ENCODE measurements around the gene KANTR. TPM values are rescaled to one million over a fixed set of nuclear protein-coding genes. Genes with fewer than 3 reads are reported as not detected.

Gene KANTR
- total RNA-seq, 1 donor from 2014 or later = 3.1 TPM

DNA sequence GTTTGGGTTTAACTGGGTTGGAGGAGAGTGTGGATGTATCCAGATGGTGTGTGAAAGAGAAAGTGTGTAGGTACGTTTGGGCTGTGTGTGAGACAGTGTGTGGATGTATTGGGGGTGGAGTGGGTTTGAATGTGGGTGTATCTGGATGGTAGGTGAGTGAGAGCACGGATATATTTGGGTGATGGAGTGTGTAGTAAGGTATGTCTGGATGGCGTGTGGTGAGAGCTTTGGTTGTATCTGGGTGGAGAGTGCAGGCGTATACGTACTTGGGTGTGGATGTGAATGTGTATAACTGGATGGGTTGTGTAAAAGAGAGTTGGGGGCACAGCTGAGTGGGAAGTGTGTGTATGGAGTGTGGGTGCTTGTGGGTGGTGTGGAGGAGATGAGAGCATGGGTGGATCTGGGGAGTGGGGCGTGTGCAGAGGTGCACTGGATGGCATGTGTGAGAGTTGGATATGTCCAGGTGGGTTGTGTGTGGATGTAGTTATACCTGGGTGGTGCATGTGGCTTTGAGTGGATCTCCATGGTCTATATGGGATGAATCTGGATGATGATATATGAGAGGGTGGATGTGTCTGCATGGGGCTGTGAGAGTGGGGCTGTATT lies 38.6 kb upstream of the KANTR start:
- no peak overlapping the region for H3K4me3 ChIP-seq (ENCODE audit: low read depth, low read length)
- no peak for DNase-seq (ENCODE audit: low read depth)
- TF ChIP-seq, protein P1, sequence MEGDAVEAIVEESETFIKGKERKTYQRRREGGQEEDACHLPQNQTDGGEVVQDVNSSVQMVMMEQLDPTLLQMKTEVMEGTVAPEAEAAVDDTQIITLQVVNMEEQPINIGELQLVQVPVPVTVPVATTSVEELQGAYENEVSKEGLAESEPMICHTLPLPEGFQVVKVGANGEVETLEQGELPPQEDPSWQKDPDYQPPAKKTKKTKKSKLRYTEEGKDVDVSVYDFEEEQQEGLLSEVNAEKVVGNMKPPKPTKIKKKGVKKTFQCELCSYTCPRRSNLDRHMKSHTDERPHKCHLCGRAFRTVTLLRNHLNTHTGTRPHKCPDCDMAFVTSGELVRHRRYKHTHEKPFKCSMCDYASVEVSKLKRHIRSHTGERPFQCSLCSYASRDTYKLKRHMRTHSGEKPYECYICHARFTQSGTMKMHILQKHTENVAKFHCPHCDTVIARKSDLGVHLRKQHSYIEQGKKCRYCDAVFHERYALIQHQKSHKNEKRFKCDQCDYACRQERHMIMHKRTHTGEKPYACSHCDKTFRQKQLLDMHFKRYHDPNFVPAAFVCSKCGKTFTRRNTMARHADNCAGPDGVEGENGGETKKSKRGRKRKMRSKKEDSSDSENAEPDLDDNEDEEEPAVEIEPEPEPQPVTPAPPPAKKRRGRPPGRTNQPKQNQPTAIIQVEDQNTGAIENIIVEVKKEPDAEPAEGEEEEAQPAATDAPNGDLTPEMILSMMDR (conservative IDR thresholded peaks at IDR 0.05; ENCODE audit: low read depth, low read length) = no peak

- TF ChIP-seq, protein P1 (conservative IDR thresholded peaks at IDR 0.05; ENCODE audit: low read depth, low read length) = no peak
- no peak overlapping the region for H3K4me3 ChIP-seq (ENCODE audit: low read depth, low read length)
- DNase-seq (ENCODE audit: low read depth) = no peak
These were observed 37.6 kb upstream of the KANTR start for GRCh38 chrX:53056292-53056691.

DNA sequence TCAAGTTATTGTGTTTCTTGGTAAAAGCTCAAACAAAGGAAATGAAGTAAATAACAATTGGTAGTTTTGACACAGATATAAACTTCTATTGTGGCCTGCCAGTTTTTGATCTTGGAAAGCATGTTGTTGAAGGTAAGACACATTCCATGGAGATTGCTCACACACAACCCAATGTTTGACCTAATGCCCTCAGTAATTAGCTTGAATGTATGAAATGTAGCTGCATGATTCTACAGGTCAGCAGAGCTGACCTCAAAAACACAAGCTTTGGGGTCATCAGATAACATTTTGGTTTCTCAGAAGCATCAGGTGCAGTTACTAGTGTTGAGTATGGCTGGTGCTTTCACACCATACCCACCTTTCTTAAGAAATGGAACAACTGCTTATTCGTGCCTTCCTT lies 28.8 kb upstream of the KANTR start:
- TF ChIP-seq, protein P1 (conservative IDR thresholded peaks at IDR 0.05; ENCODE audit: low read depth, low read length) = no peak
- no peak for DNase-seq (ENCODE audit: low read depth)
- H3K4me3 ChIP-seq (ENCODE audit: low read depth, low read length) = no peak overlapping the region

GRCh38 chrX:53071064-53071463 lies 22.9 kb upstream of the KANTR start:
- DNase-seq (ENCODE audit: low read depth) = no peak
- H3K4me3 ChIP-seq (ENCODE audit: low read depth, low read length) = no peak overlapping the region

DNA sequence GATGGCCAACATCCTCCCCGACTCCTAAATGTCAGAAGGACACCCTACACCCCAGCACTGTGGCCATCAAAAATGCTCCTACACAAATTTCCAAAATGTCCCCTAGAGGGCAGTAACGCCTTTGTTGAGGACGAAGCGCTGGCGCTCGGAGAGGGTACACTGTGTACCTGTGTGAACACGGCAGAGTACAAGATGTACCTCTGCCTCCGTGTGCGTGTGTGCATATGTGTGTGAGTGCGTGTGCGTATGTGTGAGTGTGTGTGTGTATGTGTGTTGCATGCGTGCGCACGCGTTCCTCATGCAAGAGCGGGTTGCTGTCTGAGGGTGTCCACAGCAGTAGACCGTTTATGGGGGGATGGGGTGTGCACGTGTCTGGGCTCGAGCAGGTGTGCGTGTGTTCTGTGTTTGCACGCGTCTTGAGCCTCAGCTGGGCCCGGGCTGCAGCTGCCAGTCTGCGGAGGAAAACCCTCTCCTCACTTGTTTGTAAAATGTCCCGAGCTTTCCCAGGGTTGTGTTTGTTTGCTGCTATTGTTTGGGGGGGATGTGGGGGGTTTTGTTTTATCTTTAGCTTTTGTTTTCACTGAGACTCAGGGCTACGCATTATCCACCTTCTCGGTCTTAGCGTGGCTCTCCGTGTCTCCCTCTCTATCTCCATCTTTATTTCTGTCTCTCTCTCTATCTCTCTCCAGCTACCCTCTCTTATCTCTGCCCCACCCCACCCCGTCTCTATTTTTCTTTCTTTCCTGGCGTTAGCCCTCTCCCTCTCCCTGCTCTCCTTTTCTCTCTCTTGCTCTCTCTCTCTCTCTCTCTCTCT lies 22.1 kb upstream of the KANTR start:
- TF ChIP-seq, protein P1 (conservative IDR thresholded peaks at IDR 0.05; ENCODE audit: low read depth, low read length) = peak; percentile 61
- DNase-seq (ENCODE audit: low read depth) = no peak

More at GRCh38 chrX:53071064-53071463, 22.9 kb upstream of the KANTR start:
- TF ChIP-seq, protein P1 (conservative IDR thresholded peaks at IDR 0.05; ENCODE audit: low read depth, low read length) = no peak

DNA sequence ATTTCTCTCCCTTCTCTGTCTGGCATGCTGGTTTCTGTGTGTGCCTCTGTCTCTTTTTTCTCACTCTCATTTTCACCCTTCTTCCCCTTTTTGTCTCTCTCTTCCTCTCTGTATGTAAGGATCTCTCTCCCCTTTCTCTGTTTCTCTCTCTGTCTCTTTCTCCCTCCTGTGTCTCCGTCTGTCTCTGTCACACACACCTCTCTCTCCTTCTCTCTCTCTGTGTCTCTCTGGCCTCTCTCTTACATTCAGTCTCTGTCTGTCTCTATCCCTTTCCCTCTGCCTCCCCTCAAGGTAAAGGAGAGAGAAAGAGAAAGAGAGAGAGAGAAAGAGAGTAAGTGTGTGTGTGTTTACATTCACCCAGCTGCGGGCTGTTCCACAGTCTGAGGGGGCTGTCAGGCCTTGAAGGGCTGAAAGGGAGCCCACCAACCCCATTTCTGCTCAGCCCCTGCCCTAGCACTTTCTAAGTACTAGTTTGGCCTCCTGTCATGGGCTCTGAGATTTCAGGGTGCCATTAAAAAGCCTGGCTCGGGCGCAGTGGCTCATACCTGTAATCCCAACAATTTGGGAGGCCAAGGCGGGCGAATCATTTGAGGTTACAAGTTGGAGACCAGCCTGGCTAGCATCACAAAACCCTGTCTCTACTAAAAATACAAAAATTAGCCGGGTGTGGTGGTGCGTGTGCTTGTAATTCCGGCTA lies 21.4 kb upstream of the KANTR start:
- H3K4me3 ChIP-seq (ENCODE audit: low read depth, low read length) = peak overlapping the region; percentile 53
- TF ChIP-seq, protein P1 (conservative IDR thresholded peaks at IDR 0.05; ENCODE audit: low read depth, low read length) = no peak
- DNase-seq (ENCODE audit: low read depth) = no peak

More for the DNA sequence above, 22.1 kb upstream of the KANTR start:
- H3K4me3 ChIP-seq (ENCODE audit: low read depth, low read length) = peak overlapping the region; percentile 53
